ENCODE measurements around the gene DHX29. TPM values are rescaled to one million over a fixed set of nuclear protein-coding genes. Genes with fewer than 3 reads are reported as not detected.
A peak's percentile ranks its signal among the peaks of the same experiment; 100 is the strongest.

Gene DHX29
- total and polyA plus RNA-seq, 2 donors, result 17.1 to 44.4 TPM

GRCh38 chr5:55222985-55223811 is 84.3 kb downstream of the DHX29 start:
- WGBS, result 17% methylated on average over 61 of the region's 61 CpGs
- DNase-seq (ENCODE audit: extremely low spot score), result no peak
- H3K4me1 ChIP-seq (ENCODE audit: insufficient read depth), result no peaks in the 10 kb centered on the region

GRCh38 chr5:55222092-55222984 is 85.2 kb downstream of the DHX29 start:
- no peak overlapping the region for H3K27ac ChIP-seq (ENCODE audit: low read depth)
- no peaks in the 10 kb centered on the region for H3K36me3 ChIP-seq (ENCODE audit: insufficient read depth)
- WGBS, result 16% methylated on average over 30 of the region's 30 CpGs
- H3K4me3 ChIP-seq (ENCODE audit: low read depth, low read length), result no peak overlapping the region
- DNase-seq (ENCODE audit: extremely low spot score), result no peak
- no peaks in the 10 kb centered on the region for H3K4me1 ChIP-seq (ENCODE audit: insufficient read depth)

More at GRCh38 chr5:55222985-55223811, 84.3 kb downstream of the DHX29 start:
- H3K4me3 ChIP-seq (ENCODE audit: low read depth, low read length), result no peak overlapping the region
- no peaks in the 10 kb centered on the region for H3K36me3 ChIP-seq (ENCODE audit: insufficient read depth)
- H3K27ac ChIP-seq (ENCODE audit: low read depth), result no peak overlapping the region

GRCh38 chr5:55220433-55221185 is 86.9 kb downstream of the DHX29 start:
- H3K4me1 ChIP-seq (ENCODE audit: insufficient read depth), result no peaks in the 10 kb centered on the region
- no peak for DNase-seq (ENCODE audit: extremely low spot score)
- WGBS, result 4% methylated on average over 62 of the region's 62 CpGs
- no peaks in the 10 kb centered on the region for H3K36me3 ChIP-seq (ENCODE audit: insufficient read depth)
- H3K4me3 ChIP-seq (ENCODE audit: low read depth, low read length), result peak overlapping the region; percentile 2
- no peak overlapping the region for H3K27ac ChIP-seq (ENCODE audit: low read depth)

- WGBS, result 83% methylated on average over 3 of the region's 3 CpGs
- no peaks in the 10 kb centered on the region for H3K36me3 ChIP-seq (ENCODE audit: insufficient read depth)
- H3K4me1 ChIP-seq (ENCODE audit: insufficient read depth), result no peaks in the 10 kb centered on the region
- no peak overlapping the region for H3K4me3 ChIP-seq (ENCODE audit: low read depth, low read length)
- H3K27ac ChIP-seq (ENCODE audit: low read depth), result no peak overlapping the region
- DNase-seq (ENCODE audit: extremely low spot score), result no peak
Observed at GRCh38 chr5:55219770-55220169, 87.7 kb downstream of the DHX29 start.

GRCh38 chr5:55218967-55219366 is 88.5 kb downstream of the DHX29 start:
- no peaks in the 10 kb centered on the region for H3K4me1 ChIP-seq (ENCODE audit: insufficient read depth)

GRCh38 chr5:55211184-55211874 is 96.2 kb downstream of the DHX29 start:
- H3K4me1 ChIP-seq (ENCODE audit: insufficient read depth), result no peaks in the 10 kb centered on the region
- H3K27ac ChIP-seq (ENCODE audit: low read depth), result no peak overlapping the region
- 67% methylated on average over 2 of the region's 2 CpGs for WGBS
- no peak overlapping the region for H3K4me3 ChIP-seq (ENCODE audit: low read depth, low read length)
- no peaks in the 10 kb centered on the region for H3K36me3 ChIP-seq (ENCODE audit: insufficient read depth)
- no peak for DNase-seq (ENCODE audit: extremely low spot score)

More at GRCh38 chr5:55218967-55219366, 88.5 kb downstream of the DHX29 start:
- Histone ChIP-seq H3K4me3 (ENCODE audit: low read depth, low read length) (no peak overlapping the region), H3K27ac (ENCODE audit: low read depth) (no peak overlapping the region), H3K36me3 (ENCODE audit: insufficient read depth) (no peaks in the 10 kb centered on the region)
- DNase-seq (ENCODE audit: extremely low spot score), result peak; percentile 83
- 31% methylated on average over 4 of the region's 4 CpGs for WGBS

Other genes with a start within 250 kb of the DHX29 start
- 1.4 TPM for gene GZMA, start 205.0 kb downstream of the DHX29 start, total RNA-seq
- 1.7 TPM for gene GZMA, start 205.0 kb downstream of the DHX29 start, polyA plus RNA-seq
- 120 TPM for gene GPX8, start 147.5 kb downstream of the DHX29 start, total RNA-seq
- gene GPX8, start 147.5 kb downstream of the DHX29 start, polyA plus RNA-seq, result 20.5 TPM
- not detected for gene CDC20B, start 134.5 kb downstream of the DHX29 start, total RNA-seq
- gene CDC20B, start 134.5 kb downstream of the DHX29 start, polyA plus RNA-seq, result not detected
- gene MCIDAS, start 80.4 kb downstream of the DHX29 start, total RNA-seq, result 0.32 TPM
- 0.23 TPM for gene MCIDAS, start 80.4 kb downstream of the DHX29 start, polyA plus RNA-seq
- 1.6 TPM for gene CCNO, start 74.1 kb downstream of the DHX29 start, total RNA-seq
- gene CCNO, start 74.1 kb downstream of the DHX29 start, polyA plus RNA-seq, result 2.8 TPM
- gene MTREX, start 295 bp upstream of the DHX29 start, total RNA-seq, result 153 TPM
- 27.5 TPM for gene MTREX, start 295 bp upstream of the DHX29 start, polyA plus RNA-seq
- 146 TPM for gene PLPP1, start 227.3 kb upstream of the DHX29 start, total RNA-seq
- 275 TPM for gene PLPP1, start 227.3 kb upstream of the DHX29 start, polyA plus RNA-seq